ENCODE results near the gene SFXN4. TPM values are rescaled to one million over a fixed set of nuclear protein-coding genes. Genes with fewer than 3 reads are reported as not detected.

SFXN4 gene
- total and polyA plus RNA-seq, 2 of the 13 experiments (the other 11 are each of a cell fraction or from before 2014, with no cell fraction given): 47.7 to 64.9 TPM

GRCh38 chr10:119177708-119178371, 12.3 kb upstream of the SFXN4 start (continued):
- TF ChIP-seq, protein P1, sequence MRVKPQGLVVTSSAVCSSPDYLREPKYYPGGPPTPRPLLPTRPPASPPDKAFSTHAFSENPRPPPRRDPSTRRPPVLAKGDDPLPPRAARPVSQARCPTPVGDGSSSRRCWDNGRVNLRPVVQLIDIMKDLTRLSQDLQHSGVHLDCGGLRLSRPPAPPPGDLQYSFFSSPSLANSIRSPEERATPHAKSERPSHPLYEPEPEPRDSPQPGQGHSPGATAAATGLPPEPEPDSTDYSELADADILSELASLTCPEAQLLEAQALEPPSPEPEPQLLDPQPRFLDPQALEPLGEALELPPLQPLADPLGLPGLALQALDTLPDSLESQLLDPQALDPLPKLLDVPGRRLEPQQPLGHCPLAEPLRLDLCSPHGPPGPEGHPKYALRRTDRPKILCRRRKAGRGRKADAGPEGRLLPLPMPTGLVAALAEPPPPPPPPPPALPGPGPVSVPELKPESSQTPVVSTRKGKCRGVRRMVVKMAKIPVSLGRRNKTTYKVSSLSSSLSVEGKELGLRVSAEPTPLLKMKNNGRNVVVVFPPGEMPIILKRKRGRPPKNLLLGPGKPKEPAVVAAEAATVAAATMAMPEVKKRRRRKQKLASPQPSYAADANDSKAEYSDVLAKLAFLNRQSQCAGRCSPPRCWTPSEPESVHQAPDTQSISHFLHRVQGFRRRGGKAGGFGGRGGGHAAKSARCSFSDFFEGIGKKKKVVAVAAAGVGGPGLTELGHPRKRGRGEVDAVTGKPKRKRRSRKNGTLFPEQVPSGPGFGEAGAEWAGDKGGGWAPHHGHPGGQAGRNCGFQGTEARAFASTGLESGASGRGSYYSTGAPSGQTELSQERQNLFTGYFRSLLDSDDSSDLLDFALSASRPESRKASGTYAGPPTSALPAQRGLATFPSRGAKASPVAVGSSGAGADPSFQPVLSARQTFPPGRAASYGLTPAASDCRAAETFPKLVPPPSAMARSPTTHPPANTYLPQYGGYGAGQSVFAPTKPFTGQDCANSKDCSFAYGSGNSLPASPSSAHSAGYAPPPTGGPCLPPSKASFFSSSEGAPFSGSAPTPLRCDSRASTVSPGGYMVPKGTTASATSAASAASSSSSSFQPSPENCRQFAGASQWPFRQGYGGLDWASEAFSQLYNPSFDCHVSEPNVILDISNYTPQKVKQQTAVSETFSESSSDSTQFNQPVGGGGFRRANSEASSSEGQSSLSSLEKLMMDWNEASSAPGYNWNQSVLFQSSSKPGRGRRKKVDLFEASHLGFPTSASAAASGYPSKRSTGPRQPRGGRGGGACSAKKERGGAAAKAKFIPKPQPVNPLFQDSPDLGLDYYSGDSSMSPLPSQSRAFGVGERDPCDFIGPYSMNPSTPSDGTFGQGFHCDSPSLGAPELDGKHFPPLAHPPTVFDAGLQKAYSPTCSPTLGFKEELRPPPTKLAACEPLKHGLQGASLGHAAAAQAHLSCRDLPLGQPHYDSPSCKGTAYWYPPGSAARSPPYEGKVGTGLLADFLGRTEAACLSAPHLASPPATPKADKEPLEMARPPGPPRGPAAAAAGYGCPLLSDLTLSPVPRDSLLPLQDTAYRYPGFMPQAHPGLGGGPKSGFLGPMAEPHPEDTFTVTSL (CRISPR knock-in tag; IDR thresholded peaks at IDR 0.05; ENCODE audit: borderline replicate concordance): peak; percentile 48; the same call in 1 of the 2 replicates
- no peak for TF ChIP-seq SRF (IDR thresholded peaks at IDR 0.05; ENCODE audit: low read depth, low read length)
- TF ChIP-seq LCORL (IDR thresholded peaks at IDR 0.05): no peak
- peak; percentile 37 for TF ChIP-seq LCORL (CRISPR knock-in tag; IDR thresholded peaks at IDR 0.05)
- 0 out of 2 replicates have a peak, but pooled peaks have one; percentile 14 for TF ChIP-seq DRAP1 (CRISPR knock-in tag; IDR thresholded peaks at IDR 0.05)
- TF ChIP-seq ZNF850 (CRISPR knock-in tag; conservative IDR thresholded peaks at IDR 0.05): no peak
- TF ChIP-seq, protein P2, sequence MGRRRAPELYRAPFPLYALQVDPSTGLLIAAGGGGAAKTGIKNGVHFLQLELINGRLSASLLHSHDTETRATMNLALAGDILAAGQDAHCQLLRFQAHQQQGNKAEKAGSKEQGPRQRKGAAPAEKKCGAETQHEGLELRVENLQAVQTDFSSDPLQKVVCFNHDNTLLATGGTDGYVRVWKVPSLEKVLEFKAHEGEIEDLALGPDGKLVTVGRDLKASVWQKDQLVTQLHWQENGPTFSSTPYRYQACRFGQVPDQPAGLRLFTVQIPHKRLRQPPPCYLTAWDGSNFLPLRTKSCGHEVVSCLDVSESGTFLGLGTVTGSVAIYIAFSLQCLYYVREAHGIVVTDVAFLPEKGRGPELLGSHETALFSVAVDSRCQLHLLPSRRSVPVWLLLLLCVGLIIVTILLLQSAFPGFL (CRISPR knock-in tag; IDR thresholded peaks at IDR 0.05): no peak
- TF ChIP-seq ZSCAN22 (CRISPR knock-in tag; IDR thresholded peaks at IDR 0.05): no peak
- TF ChIP-seq, protein P3, sequence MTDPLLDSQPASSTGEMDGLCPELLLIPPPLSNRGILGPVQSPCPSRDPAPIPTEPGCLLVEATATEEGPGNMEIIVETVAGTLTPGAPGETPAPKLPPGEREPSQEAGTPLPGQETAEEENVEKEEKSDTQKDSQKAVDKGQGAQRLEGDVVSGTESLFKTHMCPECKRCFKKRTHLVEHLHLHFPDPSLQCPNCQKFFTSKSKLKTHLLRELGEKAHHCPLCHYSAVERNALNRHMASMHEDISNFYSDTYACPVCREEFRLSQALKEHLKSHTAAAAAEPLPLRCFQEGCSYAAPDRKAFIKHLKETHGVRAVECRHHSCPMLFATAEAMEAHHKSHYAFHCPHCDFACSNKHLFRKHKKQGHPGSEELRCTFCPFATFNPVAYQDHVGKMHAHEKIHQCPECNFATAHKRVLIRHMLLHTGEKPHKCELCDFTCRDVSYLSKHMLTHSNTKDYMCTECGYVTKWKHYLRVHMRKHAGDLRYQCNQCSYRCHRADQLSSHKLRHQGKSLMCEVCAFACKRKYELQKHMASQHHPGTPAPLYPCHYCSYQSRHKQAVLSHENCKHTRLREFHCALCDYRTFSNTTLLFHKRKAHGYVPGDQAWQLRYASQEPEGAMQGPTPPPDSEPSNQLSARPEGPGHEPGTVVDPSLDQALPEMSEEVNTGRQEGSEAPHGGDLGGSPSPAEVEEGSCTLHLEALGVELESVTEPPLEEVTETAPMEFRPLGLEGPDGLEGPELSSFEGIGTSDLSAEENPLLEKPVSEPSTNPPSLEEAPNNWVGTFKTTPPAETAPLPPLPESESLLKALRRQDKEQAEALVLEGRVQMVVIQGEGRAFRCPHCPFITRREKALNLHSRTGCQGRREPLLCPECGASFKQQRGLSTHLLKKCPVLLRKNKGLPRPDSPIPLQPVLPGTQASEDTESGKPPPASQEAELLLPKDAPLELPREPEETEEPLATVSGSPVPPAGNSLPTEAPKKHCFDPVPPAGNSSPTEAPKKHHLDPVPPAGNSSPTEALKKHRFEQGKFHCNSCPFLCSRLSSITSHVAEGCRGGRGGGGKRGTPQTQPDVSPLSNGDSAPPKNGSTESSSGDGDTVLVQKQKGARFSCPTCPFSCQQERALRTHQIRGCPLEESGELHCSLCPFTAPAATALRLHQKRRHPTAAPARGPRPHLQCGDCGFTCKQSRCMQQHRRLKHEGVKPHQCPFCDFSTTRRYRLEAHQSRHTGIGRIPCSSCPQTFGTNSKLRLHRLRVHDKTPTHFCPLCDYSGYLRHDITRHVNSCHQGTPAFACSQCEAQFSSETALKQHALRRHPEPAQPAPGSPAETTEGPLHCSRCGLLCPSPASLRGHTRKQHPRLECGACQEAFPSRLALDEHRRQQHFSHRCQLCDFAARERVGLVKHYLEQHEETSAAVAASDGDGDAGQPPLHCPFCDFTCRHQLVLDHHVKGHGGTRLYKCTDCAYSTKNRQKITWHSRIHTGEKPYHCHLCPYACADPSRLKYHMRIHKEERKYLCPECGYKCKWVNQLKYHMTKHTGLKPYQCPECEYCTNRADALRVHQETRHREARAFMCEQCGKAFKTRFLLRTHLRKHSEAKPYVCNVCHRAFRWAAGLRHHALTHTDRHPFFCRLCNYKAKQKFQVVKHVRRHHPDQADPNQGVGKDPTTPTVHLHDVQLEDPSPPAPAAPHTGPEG (CRISPR knock-in tag; IDR thresholded peaks at IDR 0.05): 0 out of 2 replicates have a peak, but pooled peaks have one; percentile 1
- no peak for TF ChIP-seq SP140L (CRISPR knock-in tag; IDR thresholded peaks at IDR 0.05; ENCODE audit: borderline replicate concordance)
- TF ChIP-seq ZNF740 (CRISPR knock-in tag; IDR thresholded peaks at IDR 0.05): no peak
- peak; percentile 88 for TF ChIP-seq FOXK2 (IDR thresholded peaks at IDR 0.05)
- no peak for TF ChIP-seq TBL1XR1 (IDR thresholded peaks at IDR 0.05; ENCODE audit: borderline replicate concordance, low read length, partially characterized antibody)
- TF ChIP-seq TOPORS (CRISPR knock-in tag; IDR thresholded peaks at IDR 0.05): no peak
- TF ChIP-seq, protein P4, sequence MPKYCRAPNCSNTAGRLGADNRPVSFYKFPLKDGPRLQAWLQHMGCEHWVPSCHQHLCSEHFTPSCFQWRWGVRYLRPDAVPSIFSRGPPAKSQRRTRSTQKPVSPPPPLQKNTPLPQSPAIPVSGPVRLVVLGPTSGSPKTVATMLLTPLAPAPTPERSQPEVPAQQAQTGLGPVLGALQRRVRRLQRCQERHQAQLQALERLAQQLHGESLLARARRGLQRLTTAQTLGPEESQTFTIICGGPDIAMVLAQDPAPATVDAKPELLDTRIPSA (CRISPR knock-in tag; IDR thresholded peaks at IDR 0.05; ENCODE audit: borderline replicate concordance): no peak
